ENCODE data around the gene ANGPT4.
"Not testable (repeated sequence)": the region's sequence is repeated elsewhere in the genome, so short reads cannot be mapped to it uniquely, and the experiment has no call there.

Gene ANGPT4

GRCh38 chr20:841568-842546 is 74.3 kb downstream of the ANGPT4 start:
- no peak for DNase-seq

- DNase-seq = no peak
Measured at GRCh38 chr20:840858-841567, 75.1 kb downstream of the ANGPT4 start.

GRCh38 chr20:840503-840857 is 75.7 kb downstream of the ANGPT4 start:
- DNase-seq = no peak

GRCh38 chr20:839626-840025 is 76.5 kb downstream of the ANGPT4 start:
- DNase-seq = no peak

GRCh38 chr20:839015-839414 is 77.1 kb downstream of the ANGPT4 start:
- DNase-seq = no peak

GRCh38 chr20:836190-836589 is 79.9 kb downstream of the ANGPT4 start:
- no peak for DNase-seq

GRCh38 chr20:835608-836045 is 80.5 kb downstream of the ANGPT4 start:
- DNase-seq = no peak

- no peak for DNase-seq
Measured at GRCh38 chr20:834151-834746, 81.9 kb downstream of the ANGPT4 start.

- peak; percentile 90 for DNase-seq
Measured at GRCh38 chr20:833450-834150, 82.5 kb downstream of the ANGPT4 start, which contains the start of gene FAM110A. FAM110A (plus strand) TSS chr20:833715; CDS start chr20:844805, 11,090 bp downstream.

- no peak for DNase-seq
Measured at GRCh38 chr20:833121-833449, 83.0 kb downstream of the ANGPT4 start.

GRCh38 chr20:831956-832355 is 84.2 kb downstream of the ANGPT4 start:
- no peak for DNase-seq

- DNase-seq = no peak
Measured at GRCh38 chr20:831251-831650, 84.9 kb downstream of the ANGPT4 start.

GRCh38 chr20:830011-830521 is 86.1 kb downstream of the ANGPT4 start:
- DNase-seq = no peak

GRCh38 chr20:829551-829950 is 86.6 kb downstream of the ANGPT4 start:
- no peak for DNase-seq

GRCh38 chr20:828987-829386 is 87.1 kb downstream of the ANGPT4 start:
- DNase-seq = no peak

- DNase-seq = not testable (repeated sequence)
Measured at GRCh38 chr20:827981-828380, 88.2 kb downstream of the ANGPT4 start.

- no peak for DNase-seq
Measured at GRCh38 chr20:826695-827323, 89.3 kb downstream of the ANGPT4 start.

GRCh38 chr20:825710-826421 is 90.3 kb downstream of the ANGPT4 start:
- DNase-seq = no peak

GRCh38 chr20:824916-825315 is 91.2 kb downstream of the ANGPT4 start:
- DNase-seq = no peak

- no peak for DNase-seq
Measured at GRCh38 chr20:824490-824889, 91.6 kb downstream of the ANGPT4 start.

GRCh38 chr20:823574-823902 is 92.6 kb downstream of the ANGPT4 start:
- DNase-seq = no peak
